Mononuclear cell (primary cell): ENCODE measurements around the gene CCDC88B. TPM values are rescaled to one million over a fixed set of nuclear protein-coding genes. Genes with fewer than 3 reads are reported as not detected.

Source experiments
- H3K27me3 ChIP-seq: 2 replicates; pipeline ENCODE4 v1.6.0; 2011; ENCODE audit warnings: low read length, control low read depth; ENCODE audit not compliant: insufficient read depth
- H3K4me1 ChIP-seq: 2 replicates; pipeline ENCODE4 v1.5.1; 2011; ENCODE audit warnings: mild to moderate bottlenecking, low read length, control low read depth; ENCODE audit not compliant: insufficient read depth
- H3K4me3 ChIP-seq: 2 replicates; pipeline ENCODE4 v1.5.1; 2011; ENCODE audit warnings: mild to moderate bottlenecking, low read length, moderate library complexity
- H3K9me3 ChIP-seq: 2 replicates; pipeline ENCODE4 v1.5.1; 2011; ENCODE audit warnings: low read depth, mild to moderate bottlenecking, control low read depth, low read length
- total RNA-seq: library from RNA; depleted of rRNA; stranded (reverse); fragments of >200 nt; gene quantifications from one replicate; pipeline ENCODE4 v1.2.3, GENCODE V29; 2012

The CCDC88B gene
- total RNA-seq, 1 donor, result 42.7 TPM

- no peaks in the 10 kb centered on the region for H3K9me3 ChIP-seq
- no peaks in the 10 kb centered on the region for H3K27me3 ChIP-seq
- no peak overlapping the region for H3K4me3 ChIP-seq
- H3K4me1 ChIP-seq, result peaks cover 1% of the 10 kb centered on the region
Measured at GRCh38 chr11:64324692-64325469, 15.1 kb upstream of the CCDC88B start.

- Histone ChIP-seq H3K9me3 (no peaks in the 10 kb centered on the region), H3K4me3 (no peak overlapping the region)
Measured at GRCh38 chr11:64327375-64327774, 12.6 kb upstream of the CCDC88B start.

GRCh38 chr11:64327993-64328392 is 12.0 kb upstream of the CCDC88B start:
- H3K4me1 ChIP-seq, result peaks cover 20% of the 10 kb centered on the region
- no peaks in the 10 kb centered on the region for H3K9me3 ChIP-seq
- no peaks in the 10 kb centered on the region for H3K27me3 ChIP-seq
- no peak overlapping the region for H3K4me3 ChIP-seq

More at GRCh38 chr11:64327375-64327774, 12.6 kb upstream of the CCDC88B start:
- Histone ChIP-seq H3K27me3 (no peaks in the 10 kb centered on the region), H3K4me1 (peaks cover 17% of the 10 kb centered on the region)

- Histone ChIP-seq H3K9me3 (no peaks in the 10 kb centered on the region), H3K27me3 (no peaks in the 10 kb centered on the region), H3K4me1 (peaks cover 34% of the 10 kb centered on the region), H3K4me3 (no peak overlapping the region)
Measured at GRCh38 chr11:64330888-64331287, 9.1 kb upstream of the CCDC88B start.

GRCh38 chr11:64331569-64332371 is 8.2 kb upstream of the CCDC88B start:
- H3K4me1 ChIP-seq, result peaks cover 34% of the 10 kb centered on the region
- no peak overlapping the region for H3K4me3 ChIP-seq

GRCh38 chr11:64333556-64333955 is 6.4 kb upstream of the CCDC88B start:
- peaks cover 36% of the 10 kb centered on the region for H3K4me1 ChIP-seq
- no peaks in the 10 kb centered on the region for H3K27me3 ChIP-seq
- no peak overlapping the region for H3K4me3 ChIP-seq
- no peaks in the 10 kb centered on the region for H3K9me3 ChIP-seq

More at GRCh38 chr11:64331569-64332371, 8.2 kb upstream of the CCDC88B start:
- Histone ChIP-seq H3K9me3 (no peaks in the 10 kb centered on the region), H3K27me3 (no peaks in the 10 kb centered on the region)

- Histone ChIP-seq H3K4me1 (peaks cover 51% of the 10 kb centered on the region), H3K27me3 (no peaks in the 10 kb centered on the region), H3K9me3 (no peaks in the 10 kb centered on the region), H3K4me3 (no peak overlapping the region)
Measured at GRCh38 chr11:64334764-64335735, 5.0 kb upstream of the CCDC88B start.

- H3K4me3 ChIP-seq, result no peak overlapping the region
Measured at GRCh38 chr11:64337538-64338249, 2.3 kb upstream of the CCDC88B start.

GRCh38 chr11:64338716-64339115 is 1.3 kb upstream of the CCDC88B start:
- H3K4me3 ChIP-seq, result no peak overlapping the region
- peaks cover 57% of the 10 kb centered on the region for H3K4me1 ChIP-seq
- H3K27me3 ChIP-seq, result no peaks in the 10 kb centered on the region
- H3K9me3 ChIP-seq, result no peaks in the 10 kb centered on the region

More at GRCh38 chr11:64337538-64338249, 2.3 kb upstream of the CCDC88B start:
- peaks cover 54% of the 10 kb centered on the region for H3K4me1 ChIP-seq
- no peaks in the 10 kb centered on the region for H3K27me3 ChIP-seq
- H3K9me3 ChIP-seq, result no peaks in the 10 kb centered on the region

- H3K27me3 ChIP-seq, result no peaks in the 10 kb centered on the region
- peaks cover 57% of the 10 kb centered on the region for H3K4me1 ChIP-seq
- peak overlapping the region; percentile 60 for H3K4me3 ChIP-seq
- no peaks in the 10 kb centered on the region for H3K9me3 ChIP-seq
Measured at GRCh38 chr11:64339286-64339685, 718 bp upstream of the CCDC88B start.

GRCh38 chr11:64340671-64341335 is 799 bp downstream of the CCDC88B start:
- peaks cover 43% of the 10 kb centered on the region for H3K4me1 ChIP-seq

GRCh38 chr11:64341429-64341828 is 1.4 kb downstream of the CCDC88B start:
- Histone ChIP-seq H3K9me3 (no peaks in the 10 kb centered on the region), H3K4me1 (peaks cover 43% of the 10 kb centered on the region), H3K27me3 (no peaks in the 10 kb centered on the region), H3K4me3 (peak overlapping the region; percentile 60)

More at GRCh38 chr11:64340671-64341335, 799 bp downstream of the CCDC88B start:
- Histone ChIP-seq H3K4me3 (peak overlapping the region; percentile 60), H3K27me3 (no peaks in the 10 kb centered on the region), H3K9me3 (no peaks in the 10 kb centered on the region)

- Histone ChIP-seq H3K9me3 (no peaks in the 10 kb centered on the region), H3K4me3 (peak overlapping the region; percentile 19), H3K4me1 (peaks cover 48% of the 10 kb centered on the region), H3K27me3 (no peaks in the 10 kb centered on the region)
Measured at GRCh38 chr11:64341851-64342791, 2.1 kb downstream of the CCDC88B start.
